ENCODE results near the gene TEX36.

TEX36 gene

DNA sequence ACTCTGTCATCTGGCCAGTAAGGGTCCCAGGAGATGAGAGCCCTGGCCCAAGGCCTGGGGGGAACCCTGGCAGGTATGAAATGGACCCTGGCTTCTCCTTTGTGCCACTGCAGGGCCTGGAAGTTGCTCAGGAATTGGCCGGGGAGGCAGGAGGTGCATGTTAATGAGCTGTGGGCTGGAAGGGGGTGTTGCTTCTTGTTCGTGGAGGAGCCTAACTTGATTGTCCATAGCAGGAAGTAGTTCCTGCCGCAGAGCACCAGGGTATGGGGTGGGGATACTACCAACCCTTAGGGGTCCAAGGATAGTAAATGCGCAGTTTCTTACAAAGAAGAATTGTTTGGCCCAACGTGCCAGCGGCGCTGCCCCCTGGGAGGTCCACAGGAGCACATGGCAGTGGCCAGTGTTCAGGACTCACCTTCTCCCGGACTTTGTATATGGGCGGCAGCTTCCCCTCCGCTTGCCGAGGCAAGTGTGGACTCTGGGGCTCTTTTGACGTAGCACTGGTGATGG, 21.5 kb downstream of the TEX36 start:
- TF ChIP-seq, protein P1, sequence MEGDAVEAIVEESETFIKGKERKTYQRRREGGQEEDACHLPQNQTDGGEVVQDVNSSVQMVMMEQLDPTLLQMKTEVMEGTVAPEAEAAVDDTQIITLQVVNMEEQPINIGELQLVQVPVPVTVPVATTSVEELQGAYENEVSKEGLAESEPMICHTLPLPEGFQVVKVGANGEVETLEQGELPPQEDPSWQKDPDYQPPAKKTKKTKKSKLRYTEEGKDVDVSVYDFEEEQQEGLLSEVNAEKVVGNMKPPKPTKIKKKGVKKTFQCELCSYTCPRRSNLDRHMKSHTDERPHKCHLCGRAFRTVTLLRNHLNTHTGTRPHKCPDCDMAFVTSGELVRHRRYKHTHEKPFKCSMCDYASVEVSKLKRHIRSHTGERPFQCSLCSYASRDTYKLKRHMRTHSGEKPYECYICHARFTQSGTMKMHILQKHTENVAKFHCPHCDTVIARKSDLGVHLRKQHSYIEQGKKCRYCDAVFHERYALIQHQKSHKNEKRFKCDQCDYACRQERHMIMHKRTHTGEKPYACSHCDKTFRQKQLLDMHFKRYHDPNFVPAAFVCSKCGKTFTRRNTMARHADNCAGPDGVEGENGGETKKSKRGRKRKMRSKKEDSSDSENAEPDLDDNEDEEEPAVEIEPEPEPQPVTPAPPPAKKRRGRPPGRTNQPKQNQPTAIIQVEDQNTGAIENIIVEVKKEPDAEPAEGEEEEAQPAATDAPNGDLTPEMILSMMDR (IDR thresholded peaks at IDR 0.05) = no peak

DNA sequence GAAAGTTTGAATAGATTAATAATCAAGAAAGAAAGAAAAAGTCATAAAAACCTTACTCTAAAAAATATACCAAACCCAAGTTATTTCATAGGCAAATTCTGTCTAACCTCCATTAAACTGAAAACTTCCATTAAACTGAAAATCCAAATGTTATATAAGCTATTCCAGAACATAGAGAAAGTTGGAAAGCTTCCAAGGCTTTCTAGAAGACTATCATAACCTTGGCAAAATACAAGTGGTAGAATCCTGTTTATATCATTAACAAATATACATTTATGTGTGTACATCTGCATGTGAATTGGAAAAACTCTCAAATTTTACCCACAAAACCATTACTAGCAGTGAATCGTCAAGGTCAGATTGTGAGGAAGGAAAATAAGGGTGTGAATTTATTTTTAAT, 23.9 kb downstream of the TEX36 start:
- TF ChIP-seq, protein P1 (IDR thresholded peaks at IDR 0.05) = no peak

DNA sequence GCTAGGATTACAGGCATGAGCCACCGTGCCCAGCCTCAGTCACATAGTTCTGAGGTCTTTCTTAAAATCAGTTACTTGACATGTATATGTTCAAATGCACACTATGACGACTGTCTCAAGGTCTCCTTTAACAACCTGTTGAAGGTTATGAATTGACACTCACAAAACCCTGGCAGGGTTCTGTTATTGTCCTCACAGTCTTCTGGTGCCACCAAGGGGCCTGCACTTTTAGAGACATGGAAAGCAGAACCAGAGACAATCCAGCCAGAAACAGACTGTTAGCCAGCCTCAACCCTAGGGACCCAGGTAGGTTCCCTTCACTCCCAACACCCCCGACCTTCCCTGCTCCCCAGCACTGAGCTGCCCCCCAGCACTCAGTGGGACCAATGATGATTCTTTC, 26.4 kb downstream of the TEX36 start:
- TF ChIP-seq, protein P1 (IDR thresholded peaks at IDR 0.05) = no peak

DNA sequence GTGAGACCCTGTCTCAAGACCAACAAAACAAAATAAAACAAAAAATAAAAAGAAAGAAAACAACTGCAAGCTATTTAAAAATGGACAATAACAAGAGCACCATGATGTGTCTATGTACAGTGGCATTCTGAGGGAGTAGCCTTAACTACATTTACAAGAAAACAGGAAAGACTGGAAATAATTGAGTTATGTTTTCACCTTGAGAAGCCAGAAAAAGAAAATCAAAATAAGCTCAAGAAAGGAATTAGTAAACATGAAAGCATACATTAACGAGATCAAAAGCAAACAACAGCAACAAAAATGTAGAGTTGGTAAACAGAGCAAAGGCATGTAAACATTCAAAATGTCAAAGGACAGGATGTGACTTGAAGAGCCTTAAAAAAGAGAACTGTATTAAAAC, 36.7 kb downstream of the TEX36 start:
- TF ChIP-seq, protein P1 (IDR thresholded peaks at IDR 0.05) = no peak

DNA sequence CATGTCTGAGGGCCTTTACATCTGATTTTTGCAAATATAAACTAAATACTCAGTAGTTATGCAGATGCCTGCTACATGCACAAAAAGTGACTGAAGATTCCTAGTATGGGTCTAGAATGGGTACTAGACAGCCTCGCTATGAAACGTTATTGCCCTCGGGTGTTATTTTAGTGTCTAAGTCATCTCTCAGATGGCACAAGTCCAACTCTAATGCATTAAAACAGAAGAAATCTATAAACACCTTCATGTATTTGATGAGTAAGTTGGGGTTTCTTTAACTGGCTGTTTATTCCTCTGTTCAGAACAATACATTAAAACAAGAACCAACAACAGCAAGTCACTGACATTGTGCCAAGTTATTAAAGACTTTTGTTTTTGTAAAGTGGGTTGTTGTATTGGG, 41.6 kb downstream of the TEX36 start:
- TF ChIP-seq, protein P1 (IDR thresholded peaks at IDR 0.05) = no peak

DNA sequence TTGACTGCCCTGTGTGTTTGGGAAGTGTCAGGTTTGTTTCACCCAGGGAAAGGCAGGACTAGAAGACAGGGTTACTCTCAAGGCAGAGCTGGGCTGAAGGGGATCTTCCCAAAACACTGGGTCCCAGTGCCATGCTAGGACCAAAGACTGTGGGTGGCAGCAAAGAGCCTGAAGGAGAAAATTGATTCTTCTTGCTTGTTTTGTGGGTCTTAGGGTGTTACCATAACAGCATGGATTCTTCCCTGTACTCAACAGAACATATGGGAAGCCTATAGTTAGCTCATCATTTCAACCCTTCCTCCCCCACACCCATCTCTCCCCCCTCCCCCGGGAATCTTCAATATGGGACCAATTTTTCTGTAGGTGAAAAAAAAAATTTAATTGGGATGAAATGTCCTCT, 42.3 kb downstream of the TEX36 start:
- TF ChIP-seq, protein P1 (IDR thresholded peaks at IDR 0.05) = no peak

DNA sequence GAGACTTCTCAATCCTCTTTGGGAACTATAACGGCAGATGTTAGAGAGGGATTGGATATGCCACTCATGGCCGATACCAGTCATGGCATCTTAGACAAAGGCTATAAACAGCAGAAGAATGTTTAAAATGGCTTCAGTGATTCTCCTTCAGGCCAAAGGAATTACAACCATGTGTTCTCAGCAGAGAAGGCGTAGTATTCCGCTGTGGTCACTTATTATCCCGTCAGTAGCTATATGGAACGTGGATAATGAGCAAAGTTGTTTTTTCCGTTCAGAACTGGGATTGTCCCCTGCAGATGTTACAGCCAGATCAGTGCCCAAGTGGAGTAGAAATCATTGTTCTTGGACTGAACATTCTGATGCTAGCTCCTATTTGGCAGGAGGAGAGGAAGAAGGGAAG, 43.1 kb downstream of the TEX36 start:
- TF ChIP-seq, protein P1 (IDR thresholded peaks at IDR 0.05) = no peak

DNA sequence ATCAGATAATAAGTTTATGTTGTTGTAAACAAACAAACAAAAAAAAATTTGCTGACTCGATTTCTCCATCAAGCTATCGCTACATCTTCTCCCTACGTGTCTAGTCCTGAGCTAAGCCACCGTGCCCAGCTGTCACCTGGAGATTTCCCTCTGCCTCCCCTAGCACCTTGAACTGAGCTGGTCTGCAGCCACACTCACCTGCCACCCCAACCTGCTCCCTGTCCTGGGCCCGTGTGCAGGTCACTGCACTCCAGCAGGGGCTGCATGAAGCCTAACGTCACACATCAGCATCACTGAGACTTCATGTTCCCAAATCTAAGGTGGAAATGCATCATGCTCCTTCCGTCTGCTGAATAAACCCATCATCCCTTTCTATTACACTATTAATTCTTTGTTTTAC, 44.4 kb downstream of the TEX36 start:
- TF ChIP-seq, protein P1 (IDR thresholded peaks at IDR 0.05) = no peak

All from LNCAP (cell line).